Subcutaneous abdominal adipose tissue (tissue), 5 donors: ENCODE measurements around the gene SLU7.

Experiments used
- H3K27ac ChIP-seq: one replicate; pipeline ENCODE4 v1.7.0; 2013; ENCODE audit warnings: low read depth, mild to moderate bottlenecking, inconsistent platforms, low read length, moderate library complexity
- H3K27me3 ChIP-seq, 5 donors: one replicate each; pipeline ENCODE4 v1.7.0; 2013; ENCODE audit warnings: low read length in 5 of 5, inconsistent platforms in 1 of 5; ENCODE audit not compliant: control insufficient read depth in 5 of 5, insufficient read depth in 4 of 5
- H3K36me3 ChIP-seq, 5 donors: one replicate each; pipeline ENCODE4 v1.7.0; 2013; ENCODE audit warnings: low read length in 5 of 5; ENCODE audit not compliant: control insufficient read depth in 5 of 5, insufficient read depth in 5 of 5
- H3K4me1 ChIP-seq, 5 donors: one replicate each; pipeline ENCODE4 v1.7.0; 2013; ENCODE audit warnings: low read length in 5 of 5, mild to moderate bottlenecking in 3 of 5, moderate library complexity in 1 of 5; ENCODE audit not compliant: control insufficient read depth in 5 of 5, insufficient read depth in 5 of 5
- H3K4me3 ChIP-seq, 5 donors: one replicate each; pipeline ENCODE4 v1.7.0; 2013; ENCODE audit warnings: low read length in 5 of 5, low read depth in 1 of 5
- H3K9ac ChIP-seq, 5 donors: one replicate each; pipeline ENCODE4 v1.7.0; 2013; ENCODE audit warnings: low read length in 5 of 5, mild to moderate bottlenecking in 4 of 5, moderate library complexity in 3 of 5
- H3K9me3 ChIP-seq, 5 donors: one replicate each; pipeline ENCODE4 v1.7.0; 2013; ENCODE audit warnings: low read length in 5 of 5; ENCODE audit not compliant: control insufficient read depth in 5 of 5
- donor health status: healthy.
- donor health status: healthy.
- donor health status: healthy.
- donor health status: healthy.
- donor health status: healthy.

Gene SLU7

DNA sequence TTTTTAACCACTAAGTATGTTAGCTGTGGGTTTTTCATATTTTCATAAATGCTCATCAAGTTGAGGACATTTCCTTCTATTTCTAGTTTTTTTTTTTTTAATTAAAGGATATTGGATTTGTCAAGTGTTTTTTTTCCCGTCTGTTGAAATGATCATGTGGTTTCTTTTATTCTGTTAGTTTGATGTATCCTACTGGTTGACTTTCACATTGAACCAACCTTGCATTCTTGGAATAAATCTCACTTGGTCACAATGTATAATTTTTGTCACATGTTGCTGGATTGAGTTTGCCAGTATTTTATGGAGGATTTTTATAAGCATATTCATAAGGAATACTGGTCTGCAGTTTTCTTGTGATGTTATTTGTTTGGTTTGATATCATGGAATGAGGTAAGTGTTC, 31.4 kb downstream of the SLU7 start:
- Histone ChIP-seq H3K9ac (no peak overlapping the region), H3K4me1 (peaks cover 0 to 3% (median 0%) of the 10 kb centered on the region in 5 donors), H3K36me3 (no peaks in the 10 kb centered on the region), H3K27ac (no peak overlapping the region), H3K9me3 (peaks cover 3 to 13% (median 5%) of the 10 kb centered on the region in 5 donors), H3K27me3 (no peaks in the 10 kb centered on the region), H3K4me3 (no peak overlapping the region)

DNA sequence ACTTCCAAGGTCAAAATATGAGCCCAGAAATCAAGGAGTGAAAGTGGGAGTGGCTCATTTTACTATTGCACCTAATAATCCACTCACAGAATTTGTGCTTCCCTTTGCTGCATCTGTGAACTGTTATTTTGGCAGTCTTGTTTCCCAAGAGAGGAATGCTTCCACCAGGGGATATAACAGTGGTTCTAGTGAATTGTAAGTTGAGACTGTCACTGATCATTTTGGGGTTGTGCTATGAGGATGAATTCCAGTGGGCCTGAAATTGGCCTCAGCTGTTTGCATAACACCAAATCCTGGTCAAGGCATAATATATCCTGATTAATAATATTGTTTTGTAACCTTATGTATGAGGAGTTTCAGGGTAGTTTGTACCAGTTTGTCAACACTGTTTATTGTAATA, 33.4 kb downstream of the SLU7 start:
- no peaks in the 10 kb centered on the region for H3K27me3 ChIP-seq
- peaks cover 0 to 5% (median 0%) of the 10 kb centered on the region in 5 donors for H3K4me1 ChIP-seq
- no peak overlapping the region for H3K4me3 ChIP-seq
- no peak overlapping the region for H3K9ac ChIP-seq
- no peak overlapping the region for H3K27ac ChIP-seq
- peaks cover 3 to 13% (median 5%) of the 10 kb centered on the region in 5 donors for H3K9me3 ChIP-seq
- H3K36me3 ChIP-seq, result no peaks in the 10 kb centered on the region

DNA sequence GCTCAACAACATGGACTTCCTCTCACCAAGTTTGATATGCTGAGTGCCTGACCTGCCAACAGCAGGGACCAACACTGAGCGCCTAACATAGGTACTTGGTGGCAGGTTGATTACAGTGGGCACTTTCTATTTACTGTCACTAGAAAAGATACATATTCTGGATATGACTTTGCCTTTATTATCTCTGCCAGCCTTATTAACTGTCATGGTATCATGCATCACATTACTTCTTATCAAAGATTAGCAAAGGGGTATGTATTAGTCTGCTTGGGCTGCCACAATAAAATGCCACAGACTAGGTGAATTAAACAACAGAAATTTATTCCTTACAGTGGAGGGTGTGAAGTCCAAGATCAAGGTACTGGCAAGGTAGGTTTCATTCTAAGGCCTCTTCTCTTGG, 34.2 kb downstream of the SLU7 start:
- Histone ChIP-seq H3K4me1 (peaks cover 0 to 7% (median 2%) of the 10 kb centered on the region in 5 donors), H3K4me3 (no peak overlapping the region), H3K36me3 (no peaks in the 10 kb centered on the region), H3K9me3 (peaks cover 3 to 13% (median 5%) of the 10 kb centered on the region in 5 donors), H3K27ac (no peak overlapping the region), H3K9ac (no peak overlapping the region), H3K27me3 (no peaks in the 10 kb centered on the region)

DNA sequence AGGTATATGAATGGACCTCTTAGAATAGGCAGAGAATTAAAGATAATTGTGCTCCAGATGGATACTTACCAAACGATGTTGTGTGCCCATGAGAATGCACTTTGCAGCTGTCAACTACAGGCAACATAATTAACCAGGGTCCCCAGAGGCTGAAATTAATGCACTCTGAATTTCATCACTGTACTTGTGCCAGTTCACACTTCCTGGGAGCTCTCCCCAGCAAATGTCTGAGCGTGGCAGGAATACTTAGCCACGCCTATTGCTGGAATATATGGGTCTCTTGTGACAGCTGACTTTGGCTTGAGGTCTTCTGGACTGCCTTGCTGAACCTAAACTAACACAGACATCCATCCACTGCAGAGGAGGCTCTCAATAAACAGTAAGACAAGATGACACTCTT, 36.5 kb downstream of the SLU7 start:
- Histone ChIP-seq H3K36me3 (no peaks in the 10 kb centered on the region), H3K9ac (no peak overlapping the region), H3K4me1 (peaks cover 2 to 12% (median 3%) of the 10 kb centered on the region in 5 donors), H3K4me3 (no peak overlapping the region), H3K27me3 (no peaks in the 10 kb centered on the region), H3K27ac (no peak overlapping the region), H3K9me3 (peaks cover 3 to 8% (median 3%) of the 10 kb centered on the region in 5 donors)

DNA sequence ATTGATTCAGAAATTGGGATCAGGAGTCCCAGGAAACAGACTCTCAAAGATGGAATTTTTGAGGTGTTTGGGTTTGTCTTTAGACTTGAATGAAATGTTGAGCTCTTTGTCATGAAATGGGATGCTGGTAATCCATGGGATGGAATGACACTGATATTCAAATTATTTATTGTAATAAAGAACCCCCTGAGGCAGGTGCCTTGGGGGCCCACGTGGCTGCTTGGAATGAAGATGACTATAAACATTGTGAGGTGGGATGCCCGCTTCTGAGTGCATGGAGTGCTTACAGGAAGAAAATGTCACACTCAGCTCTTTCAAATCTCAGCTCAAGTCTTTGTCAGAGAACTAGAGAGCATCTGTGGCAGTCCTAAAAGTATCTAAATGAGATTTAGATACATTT, 38.8 kb downstream of the SLU7 start:
- no peak overlapping the region for H3K27ac ChIP-seq
- H3K9me3 ChIP-seq, result no peaks in the 10 kb centered on the region
- H3K36me3 ChIP-seq, result no peaks in the 10 kb centered on the region
- H3K4me1 ChIP-seq, result peaks cover 2 to 12% (median 3%) of the 10 kb centered on the region in 5 donors
- no peaks in the 10 kb centered on the region for H3K27me3 ChIP-seq
- no peak overlapping the region for H3K4me3 ChIP-seq
- no peak overlapping the region for H3K9ac ChIP-seq

DNA sequence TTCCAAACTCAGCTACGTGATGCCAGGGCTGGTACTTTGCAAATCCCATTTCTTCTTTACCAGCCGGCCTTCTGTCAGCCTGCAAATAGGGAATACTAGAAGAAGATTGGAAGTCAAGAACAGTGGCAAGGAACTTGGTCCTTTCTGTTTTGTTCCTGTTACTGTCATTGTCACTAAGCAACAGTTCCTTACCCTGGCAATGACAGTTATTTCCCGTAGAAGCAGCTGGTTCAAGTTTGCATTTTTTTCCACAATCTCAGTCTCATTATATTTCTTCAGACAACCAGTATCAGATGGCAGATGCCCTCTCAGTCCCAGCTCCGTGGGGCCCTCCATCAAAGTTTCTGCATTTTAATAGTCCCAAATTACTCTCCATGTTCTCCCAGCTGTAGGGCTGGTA, 39.4 kb downstream of the SLU7 start:
- no peak overlapping the region for H3K27ac ChIP-seq

DNA sequence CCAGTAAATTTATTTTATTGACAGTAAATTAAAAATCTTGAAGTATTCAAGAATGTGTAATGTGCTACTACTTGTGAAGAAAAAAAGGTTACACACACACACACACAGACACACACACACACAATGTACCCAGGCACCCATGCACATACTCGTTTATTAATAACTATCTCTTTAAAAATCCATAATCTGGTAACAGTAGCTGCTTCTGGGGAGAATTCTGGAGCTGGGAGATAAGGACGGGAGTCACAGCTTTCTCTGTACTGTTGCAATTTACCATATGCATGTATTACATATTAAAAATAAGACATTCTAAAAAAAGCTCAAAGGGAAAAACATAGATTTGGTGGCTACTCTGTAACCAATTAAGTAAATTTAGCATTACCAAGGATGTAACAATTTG, 40.6 kb downstream of the SLU7 start:
- Histone ChIP-seq H3K4me3 (no peak overlapping the region), H3K27ac (no peak overlapping the region), H3K9ac (no peak overlapping the region), H3K9me3 (no peaks in the 10 kb centered on the region), H3K27me3 (peaks cover 0 to 3% (median 0%) of the 10 kb centered on the region in 5 donors), H3K4me1 (peaks cover 2 to 12% (median 3%) of the 10 kb centered on the region in 5 donors), H3K36me3 (no peaks in the 10 kb centered on the region)

More for the DNA sequence above, 39.4 kb downstream of the SLU7 start:
- H3K4me3 ChIP-seq, result no peak overlapping the region
- peaks cover 2 to 12% (median 3%) of the 10 kb centered on the region in 5 donors for H3K4me1 ChIP-seq
- no peak overlapping the region for H3K9ac ChIP-seq
- no peaks in the 10 kb centered on the region for H3K9me3 ChIP-seq
- no peaks in the 10 kb centered on the region for H3K36me3 ChIP-seq
- H3K27me3 ChIP-seq, result no peaks in the 10 kb centered on the region

DNA sequence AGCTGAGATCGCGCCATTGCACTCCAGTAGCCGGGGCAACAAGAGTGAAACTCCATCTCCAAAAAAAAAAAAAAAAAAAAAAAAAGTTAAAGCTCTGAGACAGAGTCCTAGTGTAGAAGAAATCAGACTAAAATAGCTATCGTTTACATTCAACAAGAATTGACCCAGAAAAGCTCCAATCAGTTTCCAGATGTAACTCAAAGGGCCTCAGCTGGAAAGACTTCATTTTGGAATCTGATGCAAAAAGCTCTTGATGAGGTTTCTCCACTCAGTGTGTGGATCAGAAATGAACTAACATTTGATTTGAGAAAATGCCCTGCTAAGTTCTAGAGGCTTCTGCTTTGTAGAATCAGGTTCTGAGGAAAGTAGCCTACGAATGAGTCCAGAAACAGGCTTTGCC, 41.2 kb downstream of the SLU7 start:
- H3K36me3 ChIP-seq, result no peaks in the 10 kb centered on the region
- H3K27me3 ChIP-seq, result peaks cover 0 to 3% (median 0%) of the 10 kb centered on the region in 5 donors

DNA sequence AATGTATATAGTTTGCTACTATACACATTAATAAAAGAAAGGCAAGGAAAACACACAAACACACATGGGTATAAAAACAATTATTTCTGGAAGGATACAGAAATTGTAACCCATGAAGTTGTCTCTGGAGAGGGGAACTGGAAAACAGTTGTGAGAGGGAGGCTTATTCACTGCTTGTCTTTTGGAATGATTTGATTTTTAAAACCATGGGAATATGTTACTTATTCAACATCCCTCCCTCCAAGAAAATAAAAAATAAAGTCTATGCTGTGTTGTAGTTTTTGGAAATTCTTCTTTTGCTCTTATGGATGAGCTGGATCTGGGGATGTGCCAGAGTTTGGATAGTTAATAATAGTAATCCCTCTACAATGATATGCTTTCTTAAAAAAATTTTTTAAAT, 42.5 kb downstream of the SLU7 start:
- H3K9me3 ChIP-seq, result no peaks in the 10 kb centered on the region
- no peak overlapping the region for H3K27ac ChIP-seq
- no peak overlapping the region for H3K9ac ChIP-seq
- H3K36me3 ChIP-seq, result no peaks in the 10 kb centered on the region
- H3K4me1 ChIP-seq, result peaks cover 0 to 8% (median 3%) of the 10 kb centered on the region in 5 donors
- peaks cover 0 to 3% (median 0%) of the 10 kb centered on the region in 5 donors for H3K27me3 ChIP-seq
- no peak overlapping the region for H3K4me3 ChIP-seq

More for the DNA sequence above, 41.2 kb downstream of the SLU7 start:
- H3K9me3 ChIP-seq, result no peaks in the 10 kb centered on the region
- H3K27ac ChIP-seq, result no peak overlapping the region
- H3K9ac ChIP-seq, result no peak overlapping the region
- no peak overlapping the region for H3K4me3 ChIP-seq
- peaks cover 2 to 12% (median 3%) of the 10 kb centered on the region in 5 donors for H3K4me1 ChIP-seq

DNA sequence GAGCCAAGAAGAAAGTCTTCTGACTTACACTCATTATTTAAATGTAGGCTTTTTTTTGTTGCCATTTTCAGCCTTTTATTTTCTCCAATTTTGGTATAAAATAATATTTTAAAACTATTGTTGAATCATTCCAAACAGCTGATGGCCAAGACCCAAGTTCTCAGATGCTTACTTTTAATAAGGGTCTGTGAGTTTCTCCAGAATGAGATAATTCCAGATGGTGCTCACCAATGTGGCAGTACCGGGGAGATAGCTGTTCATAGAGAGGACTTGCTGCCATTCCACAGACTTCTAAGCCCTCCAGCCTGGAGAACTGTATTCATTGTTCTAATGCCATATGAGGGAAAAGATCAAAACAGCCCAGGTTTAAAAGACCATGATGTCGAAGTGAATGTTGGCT, 43.2 kb downstream of the SLU7 start:
- H3K36me3 ChIP-seq, result no peaks in the 10 kb centered on the region
- H3K9me3 ChIP-seq, result no peaks in the 10 kb centered on the region
- H3K4me1 ChIP-seq, result peaks cover 2 to 9% (median 7%) of the 10 kb centered on the region in 5 donors
- no peak overlapping the region for H3K4me3 ChIP-seq
- peaks cover 0 to 4% (median 2%) of the 10 kb centered on the region in 5 donors for H3K27me3 ChIP-seq
- H3K27ac ChIP-seq, result no peak overlapping the region
- H3K9ac ChIP-seq, result no peak overlapping the region
